ENCODE data around the gene KMT2E. TPM values are rescaled to one million over a fixed set of nuclear protein-coding genes. Genes with fewer than 3 reads are reported as not detected.

Gene KMT2E
- total and polyA plus RNA-seq, 4 donors = 20.3 to 277 (median 62.8) TPM

- no peak for TF ChIP-seq CTCF (IDR thresholded peaks at IDR 0.05; ENCODE audit: control extremely low read depth, extremely low read depth)
- no peak for ATAC-seq (ENCODE audit: insufficient read depth, low FRiP score)
- Histone ChIP-seq H3K27ac (ENCODE audit: low read depth in 1 of 2, low read length in 1 of 2) (no peak overlapping the region), H3K9me3 (ENCODE audit: control insufficient read depth in 4 of 4, insufficient read depth in 3 of 4, low read length in 3 of 4) (no peaks in the 10 kb centered on the region), H3K9ac (ENCODE audit: insufficient read depth in 1 of 2, low read length in 2 of 2) (no peak overlapping the region), H3K27me3 (ENCODE audit: control insufficient read depth in 3 of 3, insufficient read depth in 3 of 3, low read length in 2 of 3) (no peaks in the 10 kb centered on the region), H3K4me3 (no peak overlapping the region), H3K4me1 (ENCODE audit: control insufficient read depth in 5 of 5, insufficient read depth in 5 of 5, low read length in 5 of 5) (no peaks in the 10 kb centered on the region), H3K36me3 (ENCODE audit: control insufficient read depth in 4 of 4, insufficient read depth in 4 of 4, low read length in 4 of 4) (peaks cover 8 to 17% (median 12%) of the 10 kb centered on the region in 4 donors)
- WGBS, 2 donors = 83 to 93% methylated on average over 1 of the region's 1 CpG
- DNase-seq = no peak
Observed at GRCh38 chr7:105161366-105161765, 147.4 kb downstream of the KMT2E start.

Data from lung (tissue), 12 donors.